ENCODE measurements around the gene TMED8. TPM values are rescaled to one million over a fixed set of nuclear protein-coding genes. Genes with fewer than 3 reads are reported as not detected.
"Not testable (repeated sequence)": the region's sequence is repeated elsewhere in the genome, so short reads cannot be mapped to it uniquely, and the experiment has no call there.

The TMED8 gene
- total and polyA plus RNA-seq, 5 donors = 2.4 to 7.5 (median 6.4) TPM

- WGBS = 88% methylated on average over 2 of the region's 2 CpGs
Observed at GRCh38 chr14:77338302-77338701, 38.6 kb downstream of the TMED8 start.

GRCh38 chr14:77337880-77338279 lies 39.0 kb downstream of the TMED8 start:
- intact Hi-C loops (cut with DNase I) = no loop called here

More at GRCh38 chr14:77338302-77338701, 38.6 kb downstream of the TMED8 start:
- no peak for DNase-seq
- Histone ChIP-seq H3K27ac (ENCODE audit: low read length) (no peak overlapping the region), H3K4me3 (ENCODE audit: low read length) (no peak overlapping the region), H3K27me3 (ENCODE audit: control insufficient read depth, insufficient read depth) (no peaks in the 10 kb centered on the region), H3K4me1 (ENCODE audit: control insufficient read depth, insufficient read depth, low read length) (no peaks in the 10 kb centered on the region), H3K9me3 (ENCODE audit: control insufficient read depth, low read length) (no peaks in the 10 kb centered on the region)
- intact Hi-C loops (cut with DNase I) = no loop called here
- ATAC-seq = no peak

GRCh38 chr14:77337255-77337654 lies 39.6 kb downstream of the TMED8 start:
- H3K27ac ChIP-seq (ENCODE audit: low read length); H3K4me1 ChIP-seq (ENCODE audit: control insufficient read depth, insufficient read depth, low read length); H3K27me3 ChIP-seq (ENCODE audit: control insufficient read depth, insufficient read depth); ATAC-seq; intact Hi-C loops (cut with DNase I); H3K4me3 ChIP-seq (ENCODE audit: low read length); DNase-seq; H3K9me3 ChIP-seq (ENCODE audit: control insufficient read depth, low read length): not testable (repeated sequence)
- 97% methylated on average over 9 of the region's 9 CpGs for WGBS

More at GRCh38 chr14:77337880-77338279, 39.0 kb downstream of the TMED8 start:
- Histone ChIP-seq H3K4me1 (ENCODE audit: control insufficient read depth, insufficient read depth, low read length) (no peaks in the 10 kb centered on the region), H3K9me3 (ENCODE audit: control insufficient read depth, low read length) (no peaks in the 10 kb centered on the region), H3K4me3 (ENCODE audit: low read length) (no peak overlapping the region), H3K27ac (ENCODE audit: low read length) (no peak overlapping the region), H3K27me3 (ENCODE audit: control insufficient read depth, insufficient read depth) (no peaks in the 10 kb centered on the region)
- whole genome bisulfite sequencing = 86% methylated on average over 3 of the region's 3 CpGs
- no peak for DNase-seq
- ATAC-seq = no peak

- Histone ChIP-seq H3K27me3 (ENCODE audit: control insufficient read depth, insufficient read depth) (no peaks in the 10 kb centered on the region), H3K9me3 (ENCODE audit: control insufficient read depth, low read length) (no peaks in the 10 kb centered on the region), H3K4me3 (ENCODE audit: low read length) (no peak overlapping the region), H3K27ac (ENCODE audit: low read length) (no peak overlapping the region), H3K4me1 (ENCODE audit: control insufficient read depth, insufficient read depth, low read length) (no peaks in the 10 kb centered on the region)
- DNase-seq (no peak), ATAC-seq (no peak)
- intact Hi-C loops (cut with DNase I) = no loop called here
- WGBS = 91% methylated on average over 3 of the region's 3 CpGs
Observed at GRCh38 chr14:77335576-77335975, 41.3 kb downstream of the TMED8 start.

GRCh38 chr14:77329872-77330271 lies 47.0 kb downstream of the TMED8 start:
- Histone ChIP-seq H3K9me3 (ENCODE audit: control insufficient read depth, low read length) (no peaks in the 10 kb centered on the region), H3K4me3 (ENCODE audit: low read length) (no peak overlapping the region), H3K27me3 (ENCODE audit: control insufficient read depth, insufficient read depth) (no peaks in the 10 kb centered on the region), H3K27ac (ENCODE audit: low read length) (no peak overlapping the region), H3K4me1 (ENCODE audit: control insufficient read depth, insufficient read depth, low read length) (no peaks in the 10 kb centered on the region)
- 89% methylated on average over 7 of the region's 7 CpGs for WGBS
- DNase-seq = no peak
- intact Hi-C loops (cut with DNase I) = no loop called here
- no peak for ATAC-seq

GRCh38 chr14:77327111-77327510 lies 49.8 kb downstream of the TMED8 start:
- intact Hi-C loops (cut with DNase I) = no loop called here
- H3K9me3 ChIP-seq (ENCODE audit: control insufficient read depth, low read length) = no peaks in the 10 kb centered on the region
- DNase-seq (no peak), ATAC-seq (no peak)
- no peaks in the 10 kb centered on the region for H3K27me3 ChIP-seq (ENCODE audit: control insufficient read depth, insufficient read depth)
- peaks cover 4% of the 10 kb centered on the region for H3K4me1 ChIP-seq (ENCODE audit: control insufficient read depth, insufficient read depth, low read length)
- 97% methylated on average over 1 of the region's 1 CpG for WGBS
- H3K27ac ChIP-seq (ENCODE audit: low read length) = no peak overlapping the region
- no peak overlapping the region for H3K4me3 ChIP-seq (ENCODE audit: low read length)

- WGBS = 90% methylated on average over 3 of the region's 3 CpGs
- no peak for ATAC-seq
- Histone ChIP-seq H3K4me3 (ENCODE audit: low read length) (no peak overlapping the region), H3K4me1 (ENCODE audit: control insufficient read depth, insufficient read depth, low read length) (peaks cover 4% of the 10 kb centered on the region), H3K27me3 (ENCODE audit: control insufficient read depth, insufficient read depth) (no peaks in the 10 kb centered on the region), H3K9me3 (ENCODE audit: control insufficient read depth, low read length) (no peaks in the 10 kb centered on the region), H3K27ac (ENCODE audit: low read length) (no peak overlapping the region)
- DNase-seq = no peak
- intact Hi-C loops (cut with DNase I) = no loop called here
Observed at GRCh38 chr14:77325746-77326094, 51.2 kb downstream of the TMED8 start.

- DNase-seq (no peak), ATAC-seq (no peak)
- Histone ChIP-seq H3K27me3 (ENCODE audit: control insufficient read depth, insufficient read depth) (no peaks in the 10 kb centered on the region), H3K27ac (ENCODE audit: low read length) (no peak overlapping the region), H3K4me1 (ENCODE audit: control insufficient read depth, insufficient read depth, low read length) (peaks cover 4% of the 10 kb centered on the region), H3K9me3 (ENCODE audit: control insufficient read depth, low read length) (no peaks in the 10 kb centered on the region), H3K4me3 (ENCODE audit: low read length) (no peak overlapping the region)
- WGBS = 80% methylated on average over 11 of the region's 11 CpGs
- intact Hi-C loops (cut with DNase I) = loop anchor here in 1 of 4 donors (5.0 kb wide), 1 partner anchor 132 kb away; the partner anchor contains the start of genes AHSA1 and VIPAS39
Observed at GRCh38 chr14:77324816-77325745, 51.8 kb downstream of the TMED8 start.

- Histone ChIP-seq H3K27ac (ENCODE audit: low read length) (no peak overlapping the region), H3K9me3 (ENCODE audit: control insufficient read depth, low read length) (no peaks in the 10 kb centered on the region), H3K4me1 (ENCODE audit: control insufficient read depth, insufficient read depth, low read length) (peaks cover 4% of the 10 kb centered on the region), H3K4me3 (ENCODE audit: low read length) (no peak overlapping the region), H3K27me3 (ENCODE audit: control insufficient read depth, insufficient read depth) (no peaks in the 10 kb centered on the region)
- no peak for ATAC-seq
- no peak for DNase-seq
- intact Hi-C loops (cut with DNase I) = loop anchor here in 1 of 4 donors (5.0 kb wide), 1 partner anchor 133 kb away; the partner anchor contains the start of genes AHSA1 and VIPAS39
- 93% methylated on average over 3 of the region's 3 CpGs for WGBS
Observed at GRCh38 chr14:77324289-77324688, 52.6 kb downstream of the TMED8 start.

- DNase-seq = no peak
- Histone ChIP-seq H3K27ac (ENCODE audit: low read length) (no peak overlapping the region), H3K9me3 (ENCODE audit: control insufficient read depth, low read length) (no peaks in the 10 kb centered on the region), H3K4me3 (ENCODE audit: low read length) (no peak overlapping the region), H3K4me1 (ENCODE audit: control insufficient read depth, insufficient read depth, low read length) (peaks cover 4% of the 10 kb centered on the region), H3K27me3 (ENCODE audit: control insufficient read depth, insufficient read depth) (no peaks in the 10 kb centered on the region)
- no peak for ATAC-seq
- 96% methylated on average over 4 of the region's 4 CpGs for WGBS
- intact Hi-C loops (cut with DNase I) = loop anchor here in 1 of 4 donors (5.0 kb wide), 1 partner anchor 134 kb away; the partner anchor contains the start of genes AHSA1 and VIPAS39
Observed at GRCh38 chr14:77323571-77323970, 53.3 kb downstream of the TMED8 start.

- H3K4me3 ChIP-seq (ENCODE audit: low read length) = no peak overlapping the region
- DNase-seq (no peak), ATAC-seq (no peak)
- H3K4me1 ChIP-seq (ENCODE audit: control insufficient read depth, insufficient read depth, low read length) = peaks cover 4% of the 10 kb centered on the region
- intact Hi-C loops (cut with DNase I) = loop anchor here in 1 of 4 donors (5.0 kb wide), 1 partner anchor 134 kb away; the partner anchor contains the start of genes AHSA1 and VIPAS39
- WGBS = 98% methylated on average over 5 of the region's 5 CpGs
- H3K27ac ChIP-seq (ENCODE audit: low read length) = no peak overlapping the region
- H3K9me3 ChIP-seq (ENCODE audit: control insufficient read depth, low read length) = no peaks in the 10 kb centered on the region
- H3K27me3 ChIP-seq (ENCODE audit: control insufficient read depth, insufficient read depth) = no peaks in the 10 kb centered on the region
Observed at GRCh38 chr14:77322951-77323350, 53.9 kb downstream of the TMED8 start.

All from right cardiac atrium (tissue), 5 donors.